ENCODE measurements around the gene KIAA1328.

The KIAA1328 gene

DNA sequence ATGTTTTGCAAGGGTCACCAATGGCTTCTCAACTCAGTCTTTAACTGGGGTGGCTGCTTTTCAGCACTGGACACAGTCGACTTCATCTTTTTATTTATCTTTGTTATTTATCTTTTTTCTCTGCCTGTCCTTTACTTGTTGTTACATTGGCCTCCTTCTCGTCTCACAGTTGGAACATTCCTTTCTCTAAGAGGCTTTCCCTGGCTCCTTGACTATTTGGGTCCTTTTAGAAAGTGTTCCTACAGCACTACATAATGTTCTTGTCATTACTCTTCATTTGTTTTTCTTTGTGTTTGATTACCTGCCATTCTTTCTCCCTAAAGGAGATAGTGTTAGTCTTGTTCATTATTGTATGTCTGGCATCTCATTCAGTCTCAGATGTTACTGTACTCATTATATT is 122.0 kb downstream of the KIAA1328 start:
- no peak for DNase-seq (ENCODE audit: low read depth)

GRCh38 chr18:36953047-36953446 is 124.1 kb downstream of the KIAA1328 start:
- DNase-seq (ENCODE audit: low read depth), result no peak

DNA sequence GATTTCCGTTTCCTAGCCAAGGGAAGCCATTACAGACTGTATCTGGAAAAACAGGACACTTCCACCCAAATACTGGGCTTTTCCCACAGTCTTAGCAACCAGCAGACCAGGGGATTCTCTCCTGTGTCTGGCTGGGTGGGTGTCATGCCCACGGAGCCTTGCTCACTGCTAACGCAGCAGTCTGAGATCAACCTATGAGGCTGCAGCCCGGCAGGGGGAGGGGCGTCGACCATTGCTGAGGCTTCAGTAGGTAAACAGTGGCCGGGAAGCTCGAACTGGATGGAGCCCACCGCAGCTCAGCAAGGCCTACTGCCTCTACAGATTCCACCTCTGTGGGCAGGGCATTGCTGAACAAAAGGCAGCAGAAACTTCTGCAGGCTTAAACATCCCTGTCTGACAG is 131.1 kb downstream of the KIAA1328 start:
- DNase-seq (ENCODE audit: low read depth), result no peak

GRCh38 chr18:36963464-36963863 is 134.5 kb downstream of the KIAA1328 start:
- DNase-seq (ENCODE audit: low read depth), result no peak

- DNase-seq (ENCODE audit: low read depth), result no peak
Observed at GRCh38 chr18:36974686-36975085, 145.8 kb downstream of the KIAA1328 start.

- DNase-seq (ENCODE audit: low read depth), result no peak
Observed at GRCh38 chr18:36977121-36977520, 148.2 kb downstream of the KIAA1328 start.

GRCh38 chr18:36993068-36993467 is 164.1 kb downstream of the KIAA1328 start:
- peak; percentile 21 for DNase-seq (ENCODE audit: low read depth)

- no peak for DNase-seq (ENCODE audit: low read depth)
Observed at GRCh38 chr18:37006742-37007141, 177.8 kb downstream of the KIAA1328 start.

- DNase-seq (ENCODE audit: low read depth), result no peak
Observed at GRCh38 chr18:37012452-37012851, 183.5 kb downstream of the KIAA1328 start.

GRCh38 chr18:37019157-37019827 is 190.4 kb downstream of the KIAA1328 start:
- DNase-seq (ENCODE audit: low read depth), result peak; percentile 13

- DNase-seq (ENCODE audit: low read depth), result no peak
Observed at GRCh38 chr18:37033419-37033818, 204.5 kb downstream of the KIAA1328 start.

- DNase-seq (ENCODE audit: low read depth), result no peak
Observed at GRCh38 chr18:37042381-37042780, 213.5 kb downstream of the KIAA1328 start.

GRCh38 chr18:37055137-37055802 is 226.3 kb downstream of the KIAA1328 start:
- no peak for DNase-seq (ENCODE audit: low read depth)

GRCh38 chr18:37064187-37064586 is 235.3 kb downstream of the KIAA1328 start:
- DNase-seq (ENCODE audit: low read depth), result no peak

DNA sequence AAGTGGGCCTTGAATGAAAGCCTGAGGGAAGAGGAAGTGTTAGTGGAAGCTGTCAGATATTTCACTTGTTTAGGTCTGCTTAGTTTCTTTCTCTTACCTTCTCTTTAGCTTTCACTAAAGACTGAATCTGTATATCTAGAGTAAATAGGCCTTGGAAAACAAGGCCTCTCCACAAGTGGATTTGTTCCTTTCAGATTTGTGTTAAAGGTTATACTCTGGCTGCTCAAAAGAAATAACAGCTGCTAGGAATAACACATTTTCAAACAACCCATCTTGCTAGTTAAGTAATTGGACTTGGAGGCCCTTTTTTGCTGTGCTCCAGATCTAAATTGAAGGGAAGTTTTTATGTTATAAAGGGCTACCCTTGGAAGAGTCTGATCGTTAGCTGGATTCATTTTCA is 236.3 kb downstream of the KIAA1328 start:
- DNase-seq (ENCODE audit: low read depth), result no peak

DNA sequence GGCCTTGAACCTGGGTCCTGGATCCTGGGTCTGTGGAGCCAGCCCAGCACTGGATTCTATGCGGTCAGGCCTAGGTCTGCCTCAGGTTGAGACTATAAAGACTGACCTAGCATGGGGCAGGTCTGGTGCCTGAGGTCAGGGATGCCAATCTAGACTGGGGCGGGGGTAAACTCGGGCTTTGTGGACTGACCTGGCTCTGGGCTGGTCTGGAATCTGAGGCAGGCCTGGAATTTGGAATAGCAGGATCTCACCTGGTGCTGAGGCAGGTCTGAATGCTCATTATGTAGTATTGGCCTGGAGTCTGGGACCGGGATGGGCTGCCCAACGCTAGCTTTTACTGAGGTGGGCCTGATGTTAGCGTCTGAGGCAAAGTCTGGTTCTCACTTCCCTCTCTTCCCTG is 256.0 kb downstream of the KIAA1328 start:
- DNase-seq (ENCODE audit: low read depth), result no peak

DNA sequence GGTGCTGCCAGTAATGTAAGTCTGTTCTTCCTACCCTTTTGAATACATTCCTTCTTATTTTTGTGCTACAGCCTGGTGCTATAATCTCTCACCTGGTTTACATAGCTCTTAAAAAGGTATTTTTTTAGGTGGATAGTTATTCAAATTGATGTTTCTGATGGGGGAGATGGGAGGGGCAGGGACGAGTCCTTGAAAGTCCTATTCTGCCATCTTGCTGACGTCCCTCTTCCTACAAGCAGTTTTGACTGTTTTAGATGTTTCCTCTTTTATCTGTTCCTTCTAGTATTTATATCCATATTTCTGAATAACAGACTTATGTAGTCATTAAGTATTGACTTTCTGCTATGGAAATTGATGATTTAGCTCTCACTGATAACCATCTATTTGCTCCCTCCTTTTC is 256.4 kb downstream of the KIAA1328 start:
- DNase-seq (ENCODE audit: low read depth), result no peak

GRCh38 chr18:37107748-37108522 is 279.0 kb downstream of the KIAA1328 start:
- no peak for DNase-seq (ENCODE audit: low read depth)

- no peak for DNase-seq (ENCODE audit: low read depth)
Observed at GRCh38 chr18:37122877-37123276, 293.9 kb downstream of the KIAA1328 start.

- no peak for DNase-seq (ENCODE audit: low read depth)
Observed at GRCh38 chr18:37124516-37124915, 295.6 kb downstream of the KIAA1328 start.

DNA sequence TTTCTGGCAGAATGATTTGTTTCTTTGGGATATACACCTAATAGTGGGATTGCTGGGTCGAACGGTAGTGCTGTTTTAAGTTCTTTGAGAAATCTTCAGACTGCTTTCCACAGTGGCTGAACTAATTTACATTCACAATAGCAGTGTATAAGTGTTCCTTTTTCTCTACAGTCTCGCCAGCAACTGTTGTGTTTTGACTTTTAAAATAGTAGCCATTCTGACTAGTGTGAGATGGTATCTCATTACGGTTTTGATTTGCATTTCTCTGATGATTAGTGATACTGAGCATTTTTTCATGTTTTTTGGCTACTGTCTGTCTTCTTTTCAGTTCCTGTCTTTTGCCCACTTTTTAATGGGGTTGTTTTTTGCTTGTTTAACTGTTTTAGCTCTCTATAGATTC is 306.2 kb downstream of the KIAA1328 start:
- no peak for DNase-seq (ENCODE audit: low read depth)

GRCh38 chr18:37138456-37138855 is 309.5 kb downstream of the KIAA1328 start:
- DNase-seq (ENCODE audit: low read depth), result no peak

GRCh38 chr18:37139876-37140275 is 310.9 kb downstream of the KIAA1328 start:
- no peak for DNase-seq (ENCODE audit: low read depth)

Data from amniotic epithelial cell (primary cell).